ENCODE data around the gene SYCP3. TPM values are rescaled to one million over a fixed set of nuclear protein-coding genes. Genes with fewer than 3 reads are reported as not detected.

Gene SYCP3
- total RNA-seq, 6 experiments from 2014 or later: not detected

GRCh38 chr12:101727098-101727497, 12.2 kb downstream of the SYCP3 start:
- Histone ChIP-seq H3K4me3 (no peak overlapping the region), H3K4me1 (no peaks in the 10 kb centered on the region), H3K36me3 (peaks cover 4 to 77% (median 12%) of the 10 kb centered on the region in 4 donors), H3K27ac (no peak overlapping the region), H3K9me3 (no peaks in the 10 kb centered on the region), H3K27me3 (no peaks in the 10 kb centered on the region)
- intact Hi-C loops (cut with DNase I): no loop called here
- DNase-seq: no peak
- TF ChIP-seq POLR2A (IDR thresholded peaks at IDR 0.05): no peak
- no peak for TF ChIP-seq CTCF (IDR thresholded peaks at IDR 0.05)
- no peak for ATAC-seq

- DNase-seq: no peak
- no peak overlapping the region for H3K27ac ChIP-seq
- H3K4me3 ChIP-seq: no peak overlapping the region
- no peaks in the 10 kb centered on the region for H3K27me3 ChIP-seq
- peaks cover 4 to 41% (median 12%) of the 10 kb centered on the region in 4 donors for H3K36me3 ChIP-seq
- WGBS (ENCODE audit: insufficient coverage, low coverage, low lambda C conversion rate, missing lambda C conversion rate): 98% methylated on average over 3 of the region's 4 CpGs
- H3K4me1 ChIP-seq: no peaks in the 10 kb centered on the region
- intact Hi-C loops (cut with DNase I): no loop called here
- TF ChIP-seq POLR2A (IDR thresholded peaks at IDR 0.05) (no peak), CTCF (IDR thresholded peaks at IDR 0.05) (no peak)
- H3K9me3 ChIP-seq: no peaks in the 10 kb centered on the region
- no peak for ATAC-seq
Observed at GRCh38 chr12:101722392-101722791, 16.9 kb downstream of the SYCP3 start.

- H3K27ac ChIP-seq: no peak overlapping the region
- H3K36me3 ChIP-seq: peaks cover 4 to 23% (median 8%) of the 10 kb centered on the region in 4 donors
- H3K4me1 ChIP-seq: peaks cover 0 to 12% (median 2%) of the 10 kb centered on the region in 4 donors
- H3K4me3 ChIP-seq: no peak overlapping the region
- DNase-seq: no peak
- TF ChIP-seq POLR2A (IDR thresholded peaks at IDR 0.05) (no peak), CTCF (IDR thresholded peaks at IDR 0.05) (no peak)
- intact Hi-C loops (cut with DNase I): no loop called here
- H3K27me3 ChIP-seq: no peaks in the 10 kb centered on the region
- no peaks in the 10 kb centered on the region for H3K9me3 ChIP-seq
- no peak for ATAC-seq
Observed at GRCh38 chr12:101720118-101720517, 19.1 kb downstream of the SYCP3 start.

GRCh38 chr12:101719566-101719965, 19.7 kb downstream of the SYCP3 start:
- Histone ChIP-seq H3K36me3 (peaks cover 4 to 19% (median 6%) of the 10 kb centered on the region in 4 donors), H3K27me3 (no peaks in the 10 kb centered on the region), H3K27ac (no peak overlapping the region), H3K4me3 (no peak overlapping the region), H3K9me3 (no peaks in the 10 kb centered on the region), H3K4me1 (peaks cover 0 to 18% (median 5%) of the 10 kb centered on the region in 4 donors)
- ATAC-seq (peak in 1 of 4 donors; percentile 36), DNase-seq (no peak)
- TF ChIP-seq POLR2A (IDR thresholded peaks at IDR 0.05) (no peak), CTCF (IDR thresholded peaks at IDR 0.05) (no peak)
- intact Hi-C loops (cut with DNase I): no loop called here

- Histone ChIP-seq H3K4me3 (no peak overlapping the region), H3K27ac (peak overlapping the region in 1 of 3 donors; percentile 79), H3K4me1 (peaks cover 0 to 60% (median 17%) of the 10 kb centered on the region in 4 donors), H3K36me3 (no peaks in the 10 kb centered on the region), H3K9me3 (no peaks in the 10 kb centered on the region), H3K27me3 (no peaks in the 10 kb centered on the region)
- WGBS (ENCODE audit: insufficient coverage, low coverage, low lambda C conversion rate, missing lambda C conversion rate): 73% methylated on average over 3 of the region's 3 CpGs
- DNase-seq: no peak
- TF ChIP-seq CTCF (IDR thresholded peaks at IDR 0.05) (no peak), POLR2A (IDR thresholded peaks at IDR 0.05) (no peak)
- intact Hi-C loops (cut with DNase I): no loop called here
- ATAC-seq: no peak
Observed at GRCh38 chr12:101714877-101715444, 24.3 kb downstream of the SYCP3 start.
